GM18511 (cell line): ENCODE measurements around the gene SORBS2.
"Not testable (repeated sequence)": the region's sequence is repeated elsewhere in the genome, so short reads cannot be mapped to it uniquely, and the experiment has no call there.

Experiments used
- ATAC-seq: cut with Tn5 transposase; IDR thresholded peaks from one replicate; pipeline ENCODE4 v1.9.1; 2021; ENCODE audit warnings: mild to moderate bottlenecking, moderate library complexity; ENCODE audit not compliant: unreplicated experiment

Gene SORBS2

GRCh38 chr4:185567381-185568376 is 244.3 kb downstream of the SORBS2 start:
- ATAC-seq, result no peak

- ATAC-seq, result no peak
Measured at GRCh38 chr4:185566972-185567371, 245.0 kb downstream of the SORBS2 start.

GRCh38 chr4:185566425-185566824 is 245.6 kb downstream of the SORBS2 start:
- no peak for ATAC-seq

GRCh38 chr4:185565696-185566095 is 246.3 kb downstream of the SORBS2 start:
- no peak for ATAC-seq

- ATAC-seq, result no peak
Measured at GRCh38 chr4:185564349-185564748, 247.6 kb downstream of the SORBS2 start.

GRCh38 chr4:185562531-185562930 is 249.5 kb downstream of the SORBS2 start:
- no peak for ATAC-seq

GRCh38 chr4:185560316-185560715 is 251.7 kb downstream of the SORBS2 start:
- no peak for ATAC-seq

GRCh38 chr4:185559915-185560281 is 252.1 kb downstream of the SORBS2 start:
- ATAC-seq, result no peak

GRCh38 chr4:185559251-185559914 is 252.6 kb downstream of the SORBS2 start:
- ATAC-seq, result not testable (repeated sequence)

- no peak for ATAC-seq
Measured at GRCh38 chr4:185554365-185555126, 257.4 kb downstream of the SORBS2 start.

GRCh38 chr4:185552254-185552653 is 259.7 kb downstream of the SORBS2 start:
- ATAC-seq, result no peak

GRCh38 chr4:185550933-185551332 is 261.1 kb downstream of the SORBS2 start:
- ATAC-seq, result no peak

GRCh38 chr4:185549095-185549639 is 262.8 kb downstream of the SORBS2 start:
- no peak for ATAC-seq

GRCh38 chr4:185548587-185548986 is 263.4 kb downstream of the SORBS2 start:
- ATAC-seq, result no peak

- no peak for ATAC-seq
Measured at GRCh38 chr4:185546335-185546734, 265.7 kb downstream of the SORBS2 start.

- ATAC-seq, result no peak
Measured at GRCh38 chr4:185542626-185543315, 269.2 kb downstream of the SORBS2 start.

- ATAC-seq, result no peak
Measured at GRCh38 chr4:185541251-185541727, 270.7 kb downstream of the SORBS2 start.

GRCh38 chr4:185540487-185541120 is 271.4 kb downstream of the SORBS2 start:
- no peak for ATAC-seq

- no peak for ATAC-seq
Measured at GRCh38 chr4:185540040-185540439, 272.0 kb downstream of the SORBS2 start.

- no peak for ATAC-seq
Measured at GRCh38 chr4:185538806-185539205, 273.2 kb downstream of the SORBS2 start.
